ENCODE measurements around the gene SLC12A2.

- TF ChIP-seq CTCF (IDR thresholded peaks at IDR 0.05; ENCODE audit: low read length) = no peak
- TF ChIP-seq EZH2 (IDR thresholded peaks at IDR 0.05; ENCODE audit: borderline replicate concordance, low read length) = no peak
These were observed 140.8 kb downstream of the SLC12A2 start for GRCh38 chr5:128224336-128224735.

Data from OCI-LY1 (cell line).